ENCODE data around the gene PAPOLB.

Gene PAPOLB

GRCh38 chr7:4838626-4839334 lies 23.1 kb downstream of the PAPOLB start:
- Histone ChIP-seq H3K36me3 (ENCODE audit: control insufficient read depth, insufficient read depth, low read length) (no peaks in the 10 kb centered on the region), H3K79me2 (no peaks in the 10 kb centered on the region), H3K27ac (no peak overlapping the region), H3K9me3 (ENCODE audit: control insufficient read depth, low read length) (no peaks in the 10 kb centered on the region), H3K9ac (no peak overlapping the region), H3K27me3 (ENCODE audit: control insufficient read depth, insufficient read depth, low read length) (no peaks in the 10 kb centered on the region), H3K4me2 (ENCODE audit: low read length) (no peak overlapping the region), H2AFZ (no peak overlapping the region), H3K4me1 (no peaks in the 10 kb centered on the region), H3K4me3 (ENCODE audit: low read depth, low read length) (no peak overlapping the region)
- no peak for TF ChIP-seq CTCF (IDR thresholded peaks at IDR 0.05)

GRCh38 chr7:4837803-4838625 lies 23.8 kb downstream of the PAPOLB start:
- Histone ChIP-seq H3K4me3 (ENCODE audit: low read depth, low read length) (no peak overlapping the region), H3K4me1 (no peaks in the 10 kb centered on the region), H3K4me2 (ENCODE audit: low read length) (no peak overlapping the region), H3K9me3 (ENCODE audit: control insufficient read depth, low read length) (no peaks in the 10 kb centered on the region), H3K9ac (no peak overlapping the region), H3K27ac (no peak overlapping the region), H2AFZ (no peak overlapping the region), H3K79me2 (no peaks in the 10 kb centered on the region), H3K36me3 (ENCODE audit: control insufficient read depth, insufficient read depth, low read length) (no peaks in the 10 kb centered on the region), H3K27me3 (ENCODE audit: control insufficient read depth, insufficient read depth, low read length) (no peaks in the 10 kb centered on the region)
- no peak for TF ChIP-seq CTCF (IDR thresholded peaks at IDR 0.05)

- H3K4me1 ChIP-seq: no peaks in the 10 kb centered on the region
- no peak overlapping the region for H3K27ac ChIP-seq
- no peak overlapping the region for H2AFZ ChIP-seq
- H3K4me2 ChIP-seq (ENCODE audit: low read length): no peak overlapping the region
- TF ChIP-seq CTCF (IDR thresholded peaks at IDR 0.05): no peak
- H3K4me3 ChIP-seq (ENCODE audit: low read depth, low read length): no peak overlapping the region
- no peak overlapping the region for H3K9ac ChIP-seq
- H3K36me3 ChIP-seq (ENCODE audit: control insufficient read depth, insufficient read depth, low read length): no peaks in the 10 kb centered on the region
- H3K27me3 ChIP-seq (ENCODE audit: control insufficient read depth, insufficient read depth, low read length): no peaks in the 10 kb centered on the region
- H3K79me2 ChIP-seq: no peaks in the 10 kb centered on the region
- no peaks in the 10 kb centered on the region for H3K9me3 ChIP-seq (ENCODE audit: control insufficient read depth, low read length)
Observed at GRCh38 chr7:4837041-4837802, 24.6 kb downstream of the PAPOLB start.

- no peak overlapping the region for H3K4me3 ChIP-seq (ENCODE audit: low read depth, low read length)
- no peak overlapping the region for H3K9ac ChIP-seq
- H3K9me3 ChIP-seq (ENCODE audit: control insufficient read depth, low read length): no peaks in the 10 kb centered on the region
- TF ChIP-seq CTCF (IDR thresholded peaks at IDR 0.05): no peak
- H3K4me1 ChIP-seq: no peaks in the 10 kb centered on the region
- H2AFZ ChIP-seq: no peak overlapping the region
- H3K79me2 ChIP-seq: no peaks in the 10 kb centered on the region
- no peak overlapping the region for H3K27ac ChIP-seq
- H3K4me2 ChIP-seq (ENCODE audit: low read length): no peak overlapping the region
- no peaks in the 10 kb centered on the region for H3K27me3 ChIP-seq (ENCODE audit: control insufficient read depth, insufficient read depth, low read length)
- H3K36me3 ChIP-seq (ENCODE audit: control insufficient read depth, insufficient read depth, low read length): no peaks in the 10 kb centered on the region
Observed at GRCh38 chr7:4836206-4836661, 25.6 kb downstream of the PAPOLB start.

Data from parathyroid adenoma (tissue), 2 donors.